Neuronal stem cell (in vitro differentiated cells): ENCODE results near the gene BCOR.

ENCODE experiments used
- DNase-seq: peaks from one replicate; pipeline ENCODE4 v3.0.0-alpha.2; 2013; ENCODE audit warnings: low spot score
- H2AFZ ChIP-seq: one replicate; pipeline ENCODE4 v1.6.1; 2013; ENCODE audit warnings: mild to moderate bottlenecking, low read length, inconsistent platforms
- H2AK5ac ChIP-seq: 2 replicates; pipeline ENCODE4 v1.6.1; 2013; ENCODE audit warnings: low read depth, mild to moderate bottlenecking, inconsistent platforms, low read length, moderate library complexity, mixed read lengths
- H2BK120ac ChIP-seq: 2 replicates; pipeline ENCODE4 v1.6.1; 2013; ENCODE audit warnings: low read depth, mild to moderate bottlenecking, inconsistent platforms, low read length, moderate library complexity, mixed read lengths
- H2BK12ac ChIP-seq: one replicate; pipeline ENCODE4 v1.6.1; 2013; ENCODE audit warnings: low read length, inconsistent platforms
- H2BK15ac ChIP-seq: 2 replicates; pipeline ENCODE4 v1.6.1; 2013; ENCODE audit warnings: mild to moderate bottlenecking, low read length, inconsistent platforms, mixed read lengths
- H2BK5ac ChIP-seq: one replicate; pipeline ENCODE4 v1.6.1; 2013; ENCODE audit warnings: inconsistent platforms, mild to moderate bottlenecking, low read length, moderate library complexity
- H3K14ac ChIP-seq: one replicate; pipeline ENCODE4 v1.6.1; 2013; ENCODE audit warnings: low read length, inconsistent platforms
- H3K18ac ChIP-seq: 2 replicates; pipeline ENCODE4 v1.6.1; 2013; ENCODE audit warnings: low read length, inconsistent platforms
- H3K23ac ChIP-seq: 2 replicates; pipeline ENCODE4 v1.6.1; 2013; ENCODE audit warnings: low read depth, mild to moderate bottlenecking, mixed read lengths, low read length, inconsistent platforms; ENCODE audit not compliant: poor library complexity
- H3K27ac ChIP-seq: replicated peaks from 3 replicates; pipeline ENCODE4 v1.5.1; 2013; ENCODE audit warnings: low read length, inconsistent platforms
- H3K27me3 ChIP-seq, 3 experiments: 2 replicates each; pipeline ENCODE4 v1.6.1; 2013; ENCODE audit warnings: low read length in 3 of 3, mild to moderate bottlenecking in 2 of 3, inconsistent platforms in 1 of 3, low read depth in 1 of 3, mixed read lengths in 1 of 3, moderate library complexity in 1 of 3; ENCODE audit not compliant: control insufficient read depth in 3 of 3, insufficient read depth in 3 of 3
- H3K36me3 ChIP-seq, 2 donors: replicated peaks in 1 of 2; 2 replicates each; pipeline ENCODE4 v1.6.1; 2013; ENCODE audit warnings: low read length in 2 of 2; ENCODE audit not compliant: control insufficient read depth in 2 of 2, insufficient read depth in 2 of 2
- H3K4ac ChIP-seq: 2 replicates; pipeline ENCODE4 v1.6.1; 2013; ENCODE audit warnings: inconsistent platforms, mild to moderate bottlenecking, low read length, moderate library complexity
- H3K4me1 ChIP-seq, 2 donors: 1 replicate in 1 of 2; 2 replicates in 1 of 2; pipeline ENCODE4 v1.6.1; 2013; ENCODE audit warnings: low read length in 2 of 2, low read depth in 1 of 2; ENCODE audit not compliant: control insufficient read depth in 2 of 2, insufficient read depth in 1 of 2
- H3K4me2 ChIP-seq: one replicate; pipeline ENCODE4 v1.6.1; 2013; ENCODE audit warnings: mild to moderate bottlenecking, low read length, inconsistent platforms; ENCODE audit not compliant: insufficient read depth, poor library complexity, severe bottlenecking
- H3K4me3 ChIP-seq, 2 donors: 2 replicates each; pipeline ENCODE4 v1.5.1; 2013; ENCODE audit warnings: low read length in 2 of 2, mild to moderate bottlenecking in 2 of 2, inconsistent platforms in 1 of 2, moderate library complexity in 1 of 2
- H3K79me1 ChIP-seq: one replicate; pipeline ENCODE4 v1.6.1; 2013; ENCODE audit warnings: low read depth, mild to moderate bottlenecking, inconsistent platforms, low read length, moderate library complexity
- H3K9ac ChIP-seq: one replicate; pipeline ENCODE4 v1.6.1; 2013; ENCODE audit warnings: mild to moderate bottlenecking, low read depth, low read length, inconsistent platforms; ENCODE audit not compliant: poor library complexity
- H3K9me3 ChIP-seq, 2 donors: replicated peaks in 1 of 2; 2 replicates each; pipeline versions ENCODE3 to v1.6.1; 2013; ENCODE audit warnings: low read length in 2 of 2, mild to moderate bottlenecking in 2 of 2, inconsistent platforms in 1 of 2, low read depth in 1 of 2, mixed read lengths in 1 of 2, moderate library complexity in 1 of 2; ENCODE audit not compliant: control insufficient read depth in 2 of 2, insufficient read depth in 1 of 2
- H4K8ac ChIP-seq: one replicate; pipeline ENCODE4 v1.6.1; 2013; ENCODE audit warnings: low read depth, mild to moderate bottlenecking, inconsistent platforms, low read length, moderate library complexity
- H4K91ac ChIP-seq: one replicate; pipeline ENCODE4 v1.6.1; 2013; ENCODE audit warnings: low read length, low read depth, mild to moderate bottlenecking, inconsistent platforms; ENCODE audit not compliant: poor library complexity
- whole genome bisulfite sequencing, 2 donors: extraction: QIAGEN DNeasy Blood & Tissue Kit; methylation state at CpG; one replicate each; pipeline ENCODE4 v1.1.7; 2013; ENCODE audit warnings: missing lambda C conversion rate in 2 of 2, mixed read lengths in 1 of 2; ENCODE audit not compliant: insufficient read length in 2 of 2, insufficient replicate concordance in 1 of 2; ENCODE audit errors: extremely low coverage in 2 of 2; 5-methylcytosine and 5-hydroxymethylcytosine counted together

BCOR gene

DNA sequence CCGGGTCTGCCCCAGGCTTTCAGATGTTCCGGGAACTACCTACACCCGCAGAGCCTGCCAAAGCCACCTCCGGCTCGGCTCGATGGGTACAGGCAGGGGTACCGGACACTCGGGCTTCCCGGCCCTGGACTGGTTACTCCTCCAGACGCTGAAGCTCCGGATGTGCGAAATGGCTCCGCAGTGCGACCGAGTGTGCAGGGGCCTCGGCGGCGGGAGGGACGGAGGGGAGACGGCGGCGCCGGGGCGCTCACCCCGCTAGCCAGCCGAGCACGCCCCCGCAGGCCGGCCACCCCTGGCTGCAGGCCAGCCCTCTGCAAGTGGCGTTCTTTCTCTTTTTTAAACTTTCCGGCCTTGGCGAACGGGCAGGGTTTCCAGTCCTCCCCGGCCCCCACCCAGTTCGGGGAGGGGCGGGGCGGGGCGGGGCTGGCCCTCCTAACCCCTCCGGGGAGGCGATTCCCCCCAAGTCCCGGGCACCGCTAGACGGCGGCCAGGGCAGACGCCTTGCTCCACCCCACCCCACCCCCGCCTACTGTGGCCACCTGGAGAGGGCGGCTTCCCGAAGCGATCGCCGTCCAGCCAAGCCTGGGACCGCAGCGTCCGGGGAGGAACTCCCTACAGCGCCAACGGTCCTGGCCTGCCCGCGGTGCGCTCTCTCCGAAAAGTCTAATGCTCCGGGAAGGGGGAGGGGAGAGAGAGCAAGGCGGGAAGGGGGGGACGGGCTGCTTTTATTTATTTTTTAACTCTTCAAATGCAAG is 7.5 kb downstream of the BCOR start:
- H3K4me1 ChIP-seq, result peaks cover 25 to 32% of the 10 kb centered on the region in 2 donors
- peak overlapping the region; percentile 45 for H3K4me2 ChIP-seq
- H3K4ac ChIP-seq, result no peak overlapping the region
- H3K27me3 ChIP-seq, result peaks cover 0 to 40% (median 0%) of the 10 kb centered on the region in 3 experiments
- H3K23ac ChIP-seq, result no peak overlapping the region
- H3K9me3 ChIP-seq, result no peaks in the 10 kb centered on the region
- peaks cover 0 to 13% of the 10 kb centered on the region in 2 donors for H3K36me3 ChIP-seq
- no peak overlapping the region for H4K91ac ChIP-seq
- peak overlapping the region; percentile 28 for H3K18ac ChIP-seq
- no peak overlapping the region for H2BK12ac ChIP-seq
- H2BK5ac ChIP-seq, result no peak overlapping the region
- no peak overlapping the region for H3K4me3 ChIP-seq
- no peak overlapping the region for H3K27ac ChIP-seq
- no peak for DNase-seq
- no CpG with 5 or more reads among the region's 63 CpGs for WGBS, 2 donors
- H4K8ac ChIP-seq, result no peak overlapping the region
- no peak overlapping the region for H2AK5ac ChIP-seq
- H2BK15ac ChIP-seq, result no peak overlapping the region
- H3K14ac ChIP-seq, result no peak overlapping the region
- peaks cover 9% of the 10 kb centered on the region for H3K79me1 ChIP-seq
- peak overlapping the region; percentile 30 for H3K9ac ChIP-seq
- no peak overlapping the region for H2BK120ac ChIP-seq
- H2AFZ ChIP-seq, result no peak overlapping the region

- Histone ChIP-seq H2AFZ (no peak overlapping the region), H3K4me2 (no peak overlapping the region), H3K18ac (no peak overlapping the region), H3K23ac (no peak overlapping the region), H2BK120ac (no peak overlapping the region), H2AK5ac (no peak overlapping the region), H3K9me3 (no peaks in the 10 kb centered on the region), H3K9ac (no peak overlapping the region), H4K8ac (no peak overlapping the region), H3K27ac (no peak overlapping the region), H3K4ac (no peak overlapping the region), H2BK5ac (no peak overlapping the region), H3K27me3 (peaks cover 0 to 49% (median 0%) of the 10 kb centered on the region in 3 experiments), H2BK15ac (no peak overlapping the region), H2BK12ac (no peak overlapping the region), H4K91ac (no peak overlapping the region), H3K79me1 (peaks cover 7% of the 10 kb centered on the region), H3K4me1 (peaks cover 29 to 32% of the 10 kb centered on the region in 2 donors), H3K14ac (no peak overlapping the region), H3K36me3 (peaks cover 0 to 18% of the 10 kb centered on the region in 2 donors), H3K4me3 (no peak overlapping the region)
- no peak for DNase-seq
- no CpG with 5 or more reads among the region's 9 CpGs for WGBS, 2 donors
Observed at GRCh38 chrX:40088803-40089540, 8.8 kb downstream of the BCOR start.

GRCh38 chrX:40088299-40088625 is 9.5 kb downstream of the BCOR start:
- no CpG with 5 or more reads among the region's 5 CpGs for WGBS, 2 donors
- Histone ChIP-seq H3K4me1 (peaks cover 27 to 30% of the 10 kb centered on the region in 2 donors), H3K18ac (no peak overlapping the region), H3K23ac (no peak overlapping the region), H3K4ac (no peak overlapping the region), H3K9me3 (no peaks in the 10 kb centered on the region), H3K4me2 (no peak overlapping the region), H2BK12ac (no peak overlapping the region), H3K4me3 (no peak overlapping the region), H4K91ac (no peak overlapping the region), H3K9ac (no peak overlapping the region), H2BK5ac (no peak overlapping the region), H3K14ac (no peak overlapping the region), H2BK120ac (no peak overlapping the region), H3K79me1 (peaks cover 7% of the 10 kb centered on the region), H3K27me3 (peaks cover 0 to 46% (median 0%) of the 10 kb centered on the region in 3 experiments), H3K27ac (no peak overlapping the region), H2BK15ac (no peak overlapping the region), H3K36me3 (peaks cover 0 to 18% of the 10 kb centered on the region in 2 donors), H4K8ac (no peak overlapping the region), H2AFZ (no peak overlapping the region), H2AK5ac (no peak overlapping the region)
- DNase-seq, result no peak
